Mesendoderm (in vitro differentiated cells): ENCODE results near the gene ANGPTL7.

ENCODE experiments used
- DNase-seq: peaks from one replicate; pipeline ENCODE4 v3.0.0; 2013
- H2AK5ac ChIP-seq: 2 replicates; pipeline ENCODE4 v1.6.1; 2013; ENCODE audit warnings: low read length, inconsistent platforms
- H2BK120ac ChIP-seq: 2 replicates; pipeline ENCODE4 v1.6.1; 2013; ENCODE audit warnings: low read depth, mild to moderate bottlenecking, low read length, moderate library complexity, mixed read lengths
- H2BK15ac ChIP-seq: replicated peaks from 2 replicates; pipeline ENCODE4 v1.6.1; 2013; ENCODE audit warnings: low read depth, mild to moderate bottlenecking, moderate library complexity
- H2BK5ac ChIP-seq: 2 replicates; pipeline ENCODE4 v1.6.1; 2013; ENCODE audit warnings: low read length, inconsistent platforms
- H3K18ac ChIP-seq: 2 replicates; pipeline ENCODE4 v1.6.1; 2013; ENCODE audit warnings: mild to moderate bottlenecking, low read length, mixed read lengths
- H3K23ac ChIP-seq: one replicate; pipeline ENCODE4 v1.6.1; 2013; ENCODE audit warnings: low read length
- H3K27ac ChIP-seq: 2 replicates; pipeline ENCODE4 v1.5.1; 2013; ENCODE audit warnings: low read depth, mild to moderate bottlenecking, inconsistent platforms, low read length, moderate library complexity
- H3K27me3 ChIP-seq: 2 replicates; pipeline ENCODE4 v1.6.1; 2013; ENCODE audit warnings: low read length, control low read depth, mild to moderate bottlenecking, inconsistent platforms; ENCODE audit not compliant: insufficient read depth, poor library complexity
- H3K36me3 ChIP-seq: 2 replicates; pipeline ENCODE4 v1.6.1; 2013; ENCODE audit warnings: low read length, inconsistent platforms; ENCODE audit not compliant: control insufficient read depth, insufficient read depth
- H3K4ac ChIP-seq: one replicate; pipeline ENCODE4 v1.6.1; 2013; ENCODE audit warnings: low read depth, mild to moderate bottlenecking, low read length, moderate library complexity
- H3K4me1 ChIP-seq: 2 replicates; pipeline ENCODE4 v1.6.1; 2013; ENCODE audit warnings: low read depth, low read length, inconsistent platforms; ENCODE audit not compliant: control insufficient read depth
- H3K4me2 ChIP-seq: 2 replicates; pipeline ENCODE4 v1.6.1; 2013; ENCODE audit warnings: low read length
- H3K4me3 ChIP-seq: 2 replicates; pipeline ENCODE4 v1.5.1; 2013; ENCODE audit warnings: mild to moderate bottlenecking, low read length
- H3K56ac ChIP-seq: one replicate; pipeline ENCODE4 v1.6.1; 2013; ENCODE audit warnings: low read length
- H3K79me1 ChIP-seq: 2 replicates; pipeline ENCODE4 v1.6.1; 2013; ENCODE audit warnings: low read length, inconsistent platforms
- H3K79me2 ChIP-seq: 2 replicates; pipeline ENCODE4 v1.6.1; 2013; ENCODE audit warnings: mild to moderate bottlenecking, low read length; ENCODE audit not compliant: control insufficient read depth, insufficient read depth
- H3K9ac ChIP-seq: 2 replicates; pipeline ENCODE4 v1.6.1; 2013; ENCODE audit warnings: low read length, inconsistent platforms
- H4K5ac ChIP-seq: one replicate; pipeline ENCODE4 v1.6.1; 2013; ENCODE audit warnings: low read length
- H4K8ac ChIP-seq: one replicate; pipeline ENCODE4 v1.6.1; 2013; ENCODE audit warnings: low read depth, mild to moderate bottlenecking, control low read depth, low read length, moderate library complexity
- WGBS: extraction: QIAGEN DNeasy Blood & Tissue Kit; methylation state at CpG from one replicate; pipeline ENCODE4 v1.1.7; 2013; ENCODE audit warnings: low lambda C conversion rate, missing lambda C conversion rate; ENCODE audit not compliant: insufficient coverage; ENCODE audit errors: extremely low coverage; 5-methylcytosine and 5-hydroxymethylcytosine counted together

Gene ANGPTL7

DNA sequence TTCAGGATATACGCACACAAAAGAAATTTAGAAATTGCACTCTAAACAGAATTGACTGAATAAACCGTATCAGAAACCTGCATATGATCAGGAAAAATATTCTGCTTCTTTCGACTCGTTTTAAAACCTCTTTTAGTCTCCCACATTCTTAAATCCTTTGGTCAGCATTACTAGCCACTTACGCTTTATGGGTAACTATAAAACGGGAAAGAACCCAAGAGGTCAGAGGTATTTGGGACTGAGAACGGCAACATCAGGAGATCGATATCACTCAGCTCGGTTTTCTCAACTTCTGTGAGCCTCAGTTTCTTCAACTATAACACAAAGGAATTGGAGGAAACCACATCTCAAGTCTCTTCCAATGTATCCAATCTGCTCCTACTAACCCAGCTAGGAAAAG lies 36.4 kb upstream of the ANGPTL7 start:
- H2BK120ac ChIP-seq: no peak overlapping the region
- H3K27ac ChIP-seq: no peak overlapping the region
- no peak overlapping the region for H3K4me3 ChIP-seq
- H3K56ac ChIP-seq: no peak overlapping the region
- H3K27me3 ChIP-seq: no peaks in the 10 kb centered on the region
- no peak overlapping the region for H3K9ac ChIP-seq
- no peak overlapping the region for H2BK15ac ChIP-seq
- H3K79me2 ChIP-seq: no peaks in the 10 kb centered on the region
- H2BK5ac ChIP-seq: no peak overlapping the region
- WGBS: no CpG with 5 or more reads among the region's 9 CpGs
- peak; percentile 8 for DNase-seq
- no peak overlapping the region for H3K18ac ChIP-seq
- no peak overlapping the region for H4K8ac ChIP-seq
- H3K4me2 ChIP-seq: no peak overlapping the region
- no peaks in the 10 kb centered on the region for H3K4me1 ChIP-seq
- H3K23ac ChIP-seq: no peak overlapping the region
- no peak overlapping the region for H2AK5ac ChIP-seq
- no peak overlapping the region for H4K5ac ChIP-seq
- H3K79me1 ChIP-seq: no peaks in the 10 kb centered on the region
- H3K36me3 ChIP-seq: peaks cover 11% of the 10 kb centered on the region
- H3K4ac ChIP-seq: no peak overlapping the region

- Histone ChIP-seq H3K79me2 (no peaks in the 10 kb centered on the region), H3K36me3 (peaks cover 11% of the 10 kb centered on the region), H3K23ac (no peak overlapping the region), H3K18ac (no peak overlapping the region), H3K4ac (no peak overlapping the region), H3K9ac (no peak overlapping the region), H3K27ac (no peak overlapping the region), H3K4me1 (no peaks in the 10 kb centered on the region), H2BK5ac (no peak overlapping the region), H3K4me3 (no peak overlapping the region), H4K8ac (no peak overlapping the region), H3K79me1 (no peaks in the 10 kb centered on the region), H2BK120ac (no peak overlapping the region), H4K5ac (no peak overlapping the region), H3K4me2 (no peak overlapping the region), H3K27me3 (no peaks in the 10 kb centered on the region), H3K56ac (no peak overlapping the region), H2AK5ac (no peak overlapping the region), H2BK15ac (no peak overlapping the region)
- DNase-seq: no peak
- no CpG with 5 or more reads among the region's 3 CpGs for WGBS
These were observed 36.0 kb upstream of the ANGPTL7 start for GRCh38 chr1:11153184-11153583.

DNA sequence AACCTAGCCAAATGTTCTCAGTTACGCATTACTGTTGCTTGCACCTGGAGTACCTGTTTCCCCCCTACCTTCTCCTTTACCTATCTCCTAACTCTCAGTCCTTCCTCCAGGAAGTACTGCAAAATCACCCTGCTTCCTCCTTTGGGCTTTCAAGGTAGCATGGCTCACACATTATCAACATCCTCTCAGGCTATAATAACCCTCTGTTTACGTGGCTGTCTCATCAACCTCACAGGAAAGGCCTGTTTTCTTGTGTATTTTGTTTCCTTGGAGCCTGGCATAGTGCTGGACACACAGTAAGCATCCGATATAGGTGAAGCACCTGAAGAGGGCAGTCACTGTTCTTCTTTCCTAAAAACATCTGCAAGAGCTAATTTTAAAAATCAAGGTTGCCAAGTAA lies 32.7 kb upstream of the ANGPTL7 start:
- H3K9ac ChIP-seq: no peak overlapping the region
- H3K4me1 ChIP-seq: no peaks in the 10 kb centered on the region
- no peak overlapping the region for H3K4ac ChIP-seq
- peaks cover 5% of the 10 kb centered on the region for H3K36me3 ChIP-seq
- no peak overlapping the region for H2AK5ac ChIP-seq
- no peaks in the 10 kb centered on the region for H3K79me1 ChIP-seq
- no peak overlapping the region for H4K5ac ChIP-seq
- no peak overlapping the region for H2BK5ac ChIP-seq
- no CpG with 5 or more reads among the region's 3 CpGs for WGBS
- H3K79me2 ChIP-seq: no peaks in the 10 kb centered on the region
- no peak overlapping the region for H2BK15ac ChIP-seq
- H3K56ac ChIP-seq: no peak overlapping the region
- H2BK120ac ChIP-seq: no peak overlapping the region
- no peak overlapping the region for H3K27ac ChIP-seq
- H4K8ac ChIP-seq: no peak overlapping the region
- DNase-seq: no peak
- no peaks in the 10 kb centered on the region for H3K27me3 ChIP-seq
- no peak overlapping the region for H3K4me2 ChIP-seq
- no peak overlapping the region for H3K23ac ChIP-seq
- no peak overlapping the region for H3K4me3 ChIP-seq
- no peak overlapping the region for H3K18ac ChIP-seq

DNA sequence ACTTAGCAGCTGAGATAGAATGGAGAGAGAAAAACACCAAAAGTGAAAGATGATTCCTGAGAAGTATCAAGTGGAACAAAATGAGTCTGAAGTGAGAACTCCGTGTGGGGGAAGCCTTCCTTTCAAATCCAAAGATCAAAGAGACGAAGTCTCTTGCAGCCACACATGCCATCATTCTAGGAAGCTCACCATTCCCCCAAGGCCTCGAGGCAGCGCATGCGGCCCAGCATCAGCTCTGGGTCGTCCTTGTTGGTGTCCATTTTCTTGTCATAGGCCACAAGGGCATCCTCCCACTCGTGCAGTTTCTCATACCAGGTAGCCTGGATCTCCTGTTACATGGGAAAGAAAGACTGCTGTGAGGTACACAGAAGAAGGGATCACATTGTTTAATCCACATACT lies 32.2 kb upstream of the ANGPTL7 start:
- Histone ChIP-seq H3K56ac (no peak overlapping the region), H3K4me3 (no peak overlapping the region), H4K8ac (no peak overlapping the region), H2BK15ac (no peak overlapping the region), H3K27me3 (no peaks in the 10 kb centered on the region), H3K27ac (no peak overlapping the region), H3K4me1 (no peaks in the 10 kb centered on the region), H3K18ac (no peak overlapping the region), H2BK5ac (no peak overlapping the region), H3K9ac (no peak overlapping the region), H2BK120ac (no peak overlapping the region), H3K4ac (no peak overlapping the region), H3K23ac (no peak overlapping the region), H3K79me2 (no peaks in the 10 kb centered on the region), H3K79me1 (no peaks in the 10 kb centered on the region), H2AK5ac (no peak overlapping the region), H3K36me3 (peaks cover 5% of the 10 kb centered on the region), H3K4me2 (no peak overlapping the region), H4K5ac (no peak overlapping the region)
- no CpG with 5 or more reads among the region's 7 CpGs for WGBS
- no peak for DNase-seq

GRCh38 chr1:11157394-11157793 lies 31.8 kb upstream of the ANGPTL7 start:
- no peak overlapping the region for H3K9ac ChIP-seq
- no peak overlapping the region for H2BK5ac ChIP-seq
- H3K4me3 ChIP-seq: no peak overlapping the region
- no peak overlapping the region for H3K4me2 ChIP-seq
- H3K18ac ChIP-seq: no peak overlapping the region
- no peak overlapping the region for H2BK15ac ChIP-seq
- WGBS: no CpG with 5 or more reads among the region's 8 CpGs
- H3K4me1 ChIP-seq: no peaks in the 10 kb centered on the region
- no peak overlapping the region for H4K5ac ChIP-seq
- no peak overlapping the region for H4K8ac ChIP-seq
- no peak overlapping the region for H3K27ac ChIP-seq
- H3K79me2 ChIP-seq: no peaks in the 10 kb centered on the region
- peaks cover 5% of the 10 kb centered on the region for H3K36me3 ChIP-seq
- H3K27me3 ChIP-seq: no peaks in the 10 kb centered on the region
- no peak overlapping the region for H2BK120ac ChIP-seq
- DNase-seq: no peak
- H2AK5ac ChIP-seq: no peak overlapping the region
- no peak overlapping the region for H3K23ac ChIP-seq
- no peak overlapping the region for H3K4ac ChIP-seq
- no peaks in the 10 kb centered on the region for H3K79me1 ChIP-seq
- no peak overlapping the region for H3K56ac ChIP-seq

DNA sequence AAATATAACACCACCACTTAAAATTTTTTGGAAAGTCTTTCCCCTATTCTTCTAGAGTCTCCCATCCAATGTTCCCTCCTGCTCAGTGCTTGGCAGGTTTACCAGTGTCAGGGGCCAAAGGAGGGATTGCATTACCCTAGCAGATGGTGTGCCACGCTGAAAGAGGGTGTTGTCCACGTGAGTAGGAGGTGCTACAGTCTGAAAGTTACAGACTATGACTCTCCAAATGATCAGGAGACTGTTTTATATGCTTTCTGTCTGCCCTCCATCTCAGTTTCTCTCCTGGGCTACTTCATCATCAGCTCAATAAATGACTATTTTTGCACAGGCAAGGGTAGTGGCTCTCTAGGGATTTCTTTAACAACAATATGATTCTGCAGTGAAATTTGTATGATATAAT lies 31.3 kb upstream of the ANGPTL7 start:
- Histone ChIP-seq H3K79me2 (no peaks in the 10 kb centered on the region), H2BK5ac (no peak overlapping the region), H3K4me2 (no peak overlapping the region), H4K5ac (no peak overlapping the region), H3K4me1 (no peaks in the 10 kb centered on the region), H3K79me1 (no peaks in the 10 kb centered on the region), H3K9ac (no peak overlapping the region), H3K27ac (no peak overlapping the region), H3K27me3 (no peaks in the 10 kb centered on the region), H3K4me3 (no peak overlapping the region), H3K23ac (no peak overlapping the region), H4K8ac (no peak overlapping the region), H2BK120ac (no peak overlapping the region), H3K36me3 (peaks cover 5% of the 10 kb centered on the region), H3K4ac (no peak overlapping the region), H2AK5ac (no peak overlapping the region), H3K18ac (no peak overlapping the region), H3K56ac (no peak overlapping the region), H2BK15ac (no peak overlapping the region)
- no CpG with 5 or more reads among the region's 2 CpGs for WGBS
- no peak for DNase-seq
